K562 (cell line): Measurements from ENCODE around the gene VDR. TPM values are rescaled to one million over a fixed set of nuclear protein-coding genes. Genes with fewer than 3 reads are reported as not detected.

Experiments
- CUX1 ChIP-seq: fragments of 200-800 bp; sonication (Bioruptor generic); IDR thresholded peaks from 2 replicates; pipeline ENCODE4 v1.6.1; 2016; ENCODE audit warnings: missing genetic modification characterization, missing compliant biosample characterization
- NR0B1 ChIP-seq: fragments of 450-650 bp; IDR thresholded peaks from one replicate; pipeline ENCODE4 v1.6.1; 2018; ENCODE audit warnings: mild to moderate bottlenecking, moderate library complexity; ENCODE audit not compliant: partially characterized antibody
- ZNF165 ChIP-seq: fragments of 250-450 bp; sonication (Bioruptor Pico); IDR thresholded peaks from 2 replicates; pipeline ENCODE4 v1.4.0; 2020; ENCODE audit warnings: borderline replicate concordance
- polyA plus RNA-seq, 8 experiments: library from polyadenylated mRNA; depleted of rRNA in 4 of 8; stranded (reverse) in 5 of 8; unstranded in 3 of 8; fragments of >200 nt; fragmentation: Nextera tagmentation in 2 of 8; fragmentation: Illumina TruSeq in 1 of 8; extraction: Ambion mirVana in 2 of 8; extraction: Trizol in 1 of 8; gene quantifications; 2 replicates each; pipeline versions ENCODE4 v1.2.1 to v1.2.3, GENCODE V29; 2011 to 2014; ENCODE audit warnings: inconsistent platforms in 1 of 8, missing spikeins in 1 of 8
- total RNA-seq, 7 experiments: library from RNA; depleted of rRNA in 6 of 7; stranded (reverse); fragments of >200 nt in 6 of 7; fragmentation: Illumina TruSeq in 2 of 7; extraction: Trizol in 2 of 7; gene quantifications; 2 replicates each; pipeline versions ENCODE4 v1.2.1 to v1.2.3, GENCODE V29; 2011 to 2021; ENCODE audit warnings: low replicate concordance in 1 of 7

The VDR gene
- total and polyA plus RNA-seq, 9 of the 15 experiments (the other 6 are each of a cell fraction or from before 2014, with no cell fraction given), result 0.61 to 4.8 (median 2.0) TPM

- TF ChIP-seq NR0B1, result no peak
- no peak for TF ChIP-seq ZNF165 (CRISPR knock-in tag)
- TF ChIP-seq CUX1, result no peak
Observed at GRCh38 chr12:47870175-47870781, 34.5 kb downstream of the VDR start (continued).
